Keratinocyte (primary cell): ENCODE results near the gene THBD. TPM values are rescaled to one million over a fixed set of nuclear protein-coding genes. Genes with fewer than 3 reads are reported as not detected.

ENCODE experiments used
- DNase-seq: peaks from one replicate; pipeline ENCODE4 v3.0.0-alpha.2; 2011; ENCODE audit warnings: low read depth, missing footprints, low spot score
- FAIRE-seq: peaks from 2 replicates; lab custom pipeline; 2011; peaks lifted over from hg19 to GRCh38; lab: Jason Lieb, UNC
- H2AFZ ChIP-seq: 2 replicates; pipeline ENCODE4 v1.6.0; 2012; ENCODE audit warnings: low read length, control low read depth, inconsistent platforms; ENCODE audit not compliant: control insufficient read depth
- H3K27ac ChIP-seq: 2 replicates; pipeline ENCODE4 v1.5.1; 2011; ENCODE audit warnings: low read length; ENCODE audit not compliant: control insufficient read depth, insufficient read depth
- H3K27me3 ChIP-seq: 3 replicates; pipeline ENCODE4 v1.6.0; 2011; ENCODE audit warnings: low read length; ENCODE audit not compliant: control insufficient read depth, insufficient read depth; ENCODE audit errors: extremely low read depth
- H3K36me3 ChIP-seq, 2 experiments: 2 replicates in 1 of 2; 3 replicates in 1 of 2; pipeline ENCODE4 v1.5.1; 2011; ENCODE audit warnings: low read length in 2 of 2, mild to moderate bottlenecking in 1 of 2; ENCODE audit not compliant: control insufficient read depth in 2 of 2, insufficient read depth in 2 of 2; ENCODE audit errors: extremely low read depth in 1 of 2
- H3K4me1 ChIP-seq: 3 replicates; pipeline ENCODE4 v1.5.1; 2011; ENCODE audit warnings: low read length; ENCODE audit not compliant: control insufficient read depth, insufficient read depth; ENCODE audit errors: extremely low read depth
- H3K4me2 ChIP-seq: 3 replicates; pipeline ENCODE4 v1.6.0; 2011; ENCODE audit warnings: low read depth, low read length; ENCODE audit not compliant: control insufficient read depth, insufficient read depth; ENCODE audit errors: extremely low read depth
- H3K4me3 ChIP-seq, 3 experiments: fragments of 200-600 bp in 1 of 3; sonication (generic) in 1 of 3; 2 replicates in 2 of 3; 3 replicates in 1 of 3; pipeline ENCODE4 v1.5.1; 2011 to 2016; ENCODE audit warnings: low read length in 3 of 3, mild to moderate bottlenecking in 3 of 3, control low read depth in 2 of 3, inconsistent platforms in 1 of 3, low read depth in 1 of 3, mixed read lengths in 1 of 3, mixed run types in 1 of 3, moderate library complexity in 1 of 3; ENCODE audit not compliant: control insufficient read depth in 2 of 3, insufficient read depth in 2 of 3; ENCODE audit errors: extremely low read depth in 1 of 3
- H3K79me2 ChIP-seq: 2 replicates; pipeline ENCODE4 v1.6.0; 2012; ENCODE audit warnings: low read length; ENCODE audit not compliant: control insufficient read depth, insufficient read depth
- H3K9ac ChIP-seq: 3 replicates; pipeline ENCODE4 v1.6.0; 2011; ENCODE audit warnings: low read length; ENCODE audit not compliant: control insufficient read depth, insufficient read depth; ENCODE audit errors: extremely low read depth
- H3K9me1 ChIP-seq: 3 replicates; pipeline ENCODE4 v1.6.0; 2011; ENCODE audit warnings: low read length; ENCODE audit not compliant: control insufficient read depth, insufficient read depth; ENCODE audit errors: extremely low read depth
- H3K9me3 ChIP-seq: 2 replicates; pipeline ENCODE4 v1.5.1; 2012; ENCODE audit warnings: low read depth, low read length; ENCODE audit not compliant: control insufficient read depth
- H4K20me1 ChIP-seq: 3 replicates; pipeline ENCODE4 v1.6.0; 2011; ENCODE audit warnings: low read length; ENCODE audit not compliant: control insufficient read depth, insufficient read depth; ENCODE audit errors: extremely low read depth
- EZH2 ChIP-seq: IDR thresholded peaks from one replicate; pipeline ENCODE4 v1.6.1; 2012; ENCODE audit warnings: inconsistent platforms, mild to moderate bottlenecking, low read length, moderate library complexity
- dilution Hi-C: fragments of 300-500 bp; cut with MboI; formaldehyde crosslinking; loops from one replicate; pipeline ENCODE4 v1.7.0; 2020; ENCODE audit warnings: low sequenced_read_pairs; ENCODE audit not compliant: extremely low pct_ligation_motif_present
- polyA plus RNA-seq, 5 experiments: library from polyadenylated mRNA; depleted of rRNA in 3 of 5; stranded (reverse) in 3 of 5; stranded (forward) in 1 of 5; unstranded in 1 of 5; fragments of >200 nt; gene quantifications; 1 replicate in 1 of 5; 2 replicates in 3 of 5; 3 replicates in 1 of 5; pipeline versions ENCODE4 v1.2.1 to v1.2.3, GENCODE V29; 2011 to 2012; ENCODE audit warnings: missing spikeins in 2 of 5, low read depth in 1 of 5, low replicate concordance in 1 of 5
- TF ChIP-seq, protein P1 (sequence below), 3 experiments: IDR thresholded peaks in 1 of 3; conservative IDR thresholded peaks in 1 of 3; optimal IDR thresholded peaks in 1 of 3; 2 replicates in 2 of 3; 3 replicates in 1 of 3; pipeline versions ENCODE3 to v1.5.1; 2011; ENCODE audit warnings: low read length in 3 of 3, mild to moderate bottlenecking in 3 of 3, moderate library complexity in 2 of 3, control low read depth in 1 of 3, inconsistent platforms in 1 of 3; ENCODE audit not compliant: insufficient read depth in 2 of 3; ENCODE audit errors: extremely low read depth in 1 of 3

THBD gene
- polyA plus RNA-seq, 1 donor (not counting 4 experiments of a cell fraction or from before 2014, with no cell fraction given): 4.7 TPM

DNA sequence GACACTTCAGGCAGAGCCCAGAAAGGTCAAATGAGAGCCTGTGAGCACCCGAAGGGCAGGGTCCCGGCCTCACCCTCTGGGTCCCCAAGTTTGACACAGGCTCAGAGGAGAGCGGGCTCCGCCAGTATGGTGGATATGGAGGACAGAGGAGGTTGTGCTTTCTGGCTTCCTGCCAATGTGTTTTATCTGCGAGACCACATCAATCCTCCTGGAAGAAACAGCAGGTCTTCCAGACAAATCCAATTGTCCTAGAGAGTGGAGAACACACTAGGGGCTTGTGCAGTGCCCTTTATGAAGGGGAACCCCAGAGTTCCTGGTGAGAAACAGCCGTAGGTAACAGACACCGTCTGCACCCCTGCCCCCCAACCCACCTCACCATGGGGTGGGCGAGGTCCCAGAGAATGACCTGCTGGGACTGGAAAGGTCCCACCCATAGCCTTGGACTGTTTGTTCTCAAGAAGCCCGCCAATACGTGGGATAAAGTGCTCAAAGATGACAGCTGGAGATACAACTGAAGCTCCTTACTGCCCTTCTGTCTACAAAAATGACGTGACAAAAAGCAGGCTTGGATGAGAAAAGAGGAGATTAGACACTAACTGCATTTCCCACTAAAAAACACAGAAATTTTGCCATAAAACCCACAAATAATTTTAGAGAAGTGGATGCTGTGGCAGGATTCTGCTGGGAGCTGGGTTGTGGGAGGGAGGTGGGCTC is 38.3 kb downstream of the THBD start:
- no peaks in the 10 kb centered on the region for H3K79me2 ChIP-seq
- no peak overlapping the region for H3K9ac ChIP-seq
- H3K4me3 ChIP-seq: no peak overlapping the region
- H3K27ac ChIP-seq: no peak overlapping the region
- no peak overlapping the region for H3K4me2 ChIP-seq
- peaks cover 4% of the 10 kb centered on the region for H3K4me1 ChIP-seq
- no peaks in the 10 kb centered on the region for H3K27me3 ChIP-seq
- H3K9me3 ChIP-seq: no peaks in the 10 kb centered on the region
- DNase-seq (no peak), FAIRE-seq (no peak)
- no peak for TF ChIP-seq EZH2
- TF ChIP-seq, protein P1, sequence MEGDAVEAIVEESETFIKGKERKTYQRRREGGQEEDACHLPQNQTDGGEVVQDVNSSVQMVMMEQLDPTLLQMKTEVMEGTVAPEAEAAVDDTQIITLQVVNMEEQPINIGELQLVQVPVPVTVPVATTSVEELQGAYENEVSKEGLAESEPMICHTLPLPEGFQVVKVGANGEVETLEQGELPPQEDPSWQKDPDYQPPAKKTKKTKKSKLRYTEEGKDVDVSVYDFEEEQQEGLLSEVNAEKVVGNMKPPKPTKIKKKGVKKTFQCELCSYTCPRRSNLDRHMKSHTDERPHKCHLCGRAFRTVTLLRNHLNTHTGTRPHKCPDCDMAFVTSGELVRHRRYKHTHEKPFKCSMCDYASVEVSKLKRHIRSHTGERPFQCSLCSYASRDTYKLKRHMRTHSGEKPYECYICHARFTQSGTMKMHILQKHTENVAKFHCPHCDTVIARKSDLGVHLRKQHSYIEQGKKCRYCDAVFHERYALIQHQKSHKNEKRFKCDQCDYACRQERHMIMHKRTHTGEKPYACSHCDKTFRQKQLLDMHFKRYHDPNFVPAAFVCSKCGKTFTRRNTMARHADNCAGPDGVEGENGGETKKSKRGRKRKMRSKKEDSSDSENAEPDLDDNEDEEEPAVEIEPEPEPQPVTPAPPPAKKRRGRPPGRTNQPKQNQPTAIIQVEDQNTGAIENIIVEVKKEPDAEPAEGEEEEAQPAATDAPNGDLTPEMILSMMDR (optimal IDR thresholded peaks at IDR 0.05 in 1 of 3, IDR thresholded peaks at IDR 0.05 in 1 of 3, conservative IDR thresholded peaks at IDR 0.05 in 1 of 3; ENCODE audit: extremely low read depth in 1 of 3, insufficient read depth in 2 of 3, low read length in 3 of 3): no peak
- dilution Hi-C loops: no loop called here
- no peaks in the 10 kb centered on the region for H4K20me1 ChIP-seq
- no peaks in the 10 kb centered on the region for H3K36me3 ChIP-seq
- no peaks in the 10 kb centered on the region for H3K9me1 ChIP-seq
- H2AFZ ChIP-seq: no peak overlapping the region

DNA sequence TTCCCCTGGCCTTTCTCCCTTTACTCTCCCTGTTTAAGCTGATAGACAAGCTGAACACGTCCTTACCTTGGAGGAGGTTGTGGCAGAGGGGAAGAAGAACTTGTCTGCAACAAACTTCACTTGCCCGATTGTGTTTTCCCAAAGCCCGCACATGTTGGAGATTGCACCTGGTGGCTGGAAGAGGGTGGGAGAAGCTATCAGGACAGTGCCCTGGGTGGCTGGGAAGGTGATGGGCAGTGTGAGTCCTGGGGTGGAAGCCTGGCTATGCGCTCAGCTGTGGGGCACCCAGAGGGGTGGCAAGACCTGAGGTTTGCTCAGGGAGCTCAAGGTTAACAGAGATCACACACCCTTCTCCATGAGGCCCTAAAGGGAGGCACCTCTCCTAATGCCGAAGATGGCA is 39.4 kb downstream of the THBD start:
- no peak overlapping the region for H3K4me2 ChIP-seq
- no peak overlapping the region for H2AFZ ChIP-seq

More for the DNA sequence above, 39.4 kb downstream of the THBD start:
- Histone ChIP-seq H3K9ac (no peak overlapping the region), H3K27me3 (no peaks in the 10 kb centered on the region), H3K4me1 (peaks cover 4% of the 10 kb centered on the region), H3K9me1 (no peaks in the 10 kb centered on the region), H3K4me3 (no peak overlapping the region), H4K20me1 (no peaks in the 10 kb centered on the region), H3K36me3 (no peaks in the 10 kb centered on the region), H3K27ac (no peak overlapping the region), H3K79me2 (no peaks in the 10 kb centered on the region), H3K9me3 (no peaks in the 10 kb centered on the region)
- no peak for FAIRE-seq
- dilution Hi-C loops: no loop called here
- DNase-seq: no peak
- TF ChIP-seq, protein P1 (optimal IDR thresholded peaks at IDR 0.05 in 1 of 3, IDR thresholded peaks at IDR 0.05 in 1 of 3, conservative IDR thresholded peaks at IDR 0.05 in 1 of 3; ENCODE audit: extremely low read depth in 1 of 3, insufficient read depth in 2 of 3, low read length in 3 of 3): no peak
- TF ChIP-seq EZH2: no peak
